Stimulated activated naive CD8-positive, alpha-beta T cell treated with anti-CD3 and anti-CD28 coated beads, Interleukin-15, Interleukin-2, amounts not matched to agents 100 ng/mL and 50 ng/mL, for 24 hours (primary cell): ENCODE data around the gene C15orf62.

Experiments used
- H3K27ac Mint-ChIP-seq: one replicate; pipeline ENCODE4 v1.8.0; 2021; ENCODE audit warnings: mild to moderate bottlenecking, mixed read lengths
- H3K27me3 Mint-ChIP-seq: one replicate; pipeline ENCODE4 v1.8.0; 2021; ENCODE audit warnings: mixed read lengths
- H3K36me3 Mint-ChIP-seq: one replicate; pipeline ENCODE4 v1.8.0; 2021; ENCODE audit warnings: low read depth, mixed read lengths
- H3K4me1 Mint-ChIP-seq: one replicate; pipeline ENCODE4 v1.8.0; 2021; ENCODE audit warnings: low read depth, mixed read lengths
- H3K4me3 Mint-ChIP-seq: one replicate; pipeline ENCODE4 v1.8.0; 2021; ENCODE audit warnings: mild to moderate bottlenecking, mixed read lengths
- H3K9me3 Mint-ChIP-seq: one replicate; pipeline ENCODE4 v1.8.0; 2021; ENCODE audit warnings: mixed read lengths

C15orf62 gene

DNA sequence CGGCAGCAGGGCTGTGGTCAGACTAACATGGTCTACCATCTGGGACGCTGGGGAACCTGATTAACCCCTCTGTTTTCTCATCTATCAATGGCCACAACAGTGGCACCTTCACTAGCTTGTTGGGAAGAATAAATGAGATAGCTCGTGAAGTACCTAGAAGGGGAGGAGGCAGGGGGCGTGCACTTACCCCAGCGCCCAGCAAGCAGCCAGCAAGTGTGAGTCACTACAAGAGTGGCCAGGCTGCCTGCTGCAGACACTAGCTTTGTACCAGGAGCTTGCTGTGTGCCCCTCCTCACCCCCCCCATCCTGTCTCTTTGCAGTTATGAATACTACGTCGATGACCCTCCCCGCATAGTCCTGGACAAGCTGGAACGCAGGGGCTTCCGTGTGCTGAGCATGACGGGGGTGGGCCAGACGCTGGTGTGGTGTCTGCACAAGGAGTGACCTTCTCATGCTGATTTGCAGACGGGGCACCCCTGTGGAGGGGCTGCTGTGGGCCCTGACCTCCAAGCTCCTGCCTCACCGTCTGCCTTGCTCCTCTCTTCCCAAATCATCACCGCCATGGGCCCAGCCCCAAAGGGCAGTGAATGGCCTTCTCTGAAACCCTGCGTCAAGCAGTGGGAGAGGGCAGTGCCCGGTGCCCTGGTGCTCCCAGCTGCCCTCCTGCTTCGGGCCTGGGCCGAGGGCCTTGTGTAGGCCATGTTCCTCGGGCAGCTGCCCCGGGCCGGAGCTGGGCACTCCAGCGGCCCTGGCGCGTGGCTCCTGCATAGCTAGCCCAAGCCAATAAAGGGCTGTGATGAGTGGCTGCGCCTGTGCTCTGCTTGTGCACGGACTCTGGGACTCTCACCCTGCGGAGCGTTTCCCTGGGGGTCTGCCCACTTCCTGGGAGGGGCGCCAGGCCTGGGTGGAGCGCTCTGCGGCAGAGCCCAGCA is 2.6 kb upstream of the C15orf62 start:
- Mint-ChIP-seq H3K4me3 (no peak overlapping the region), H3K36me3 (peaks cover 6% of the 10 kb centered on the region), H3K27me3 (no peaks in the 10 kb centered on the region), H3K4me1 (peaks cover 60% of the 10 kb centered on the region), H3K27ac (no peak overlapping the region), H3K9me3 (no peaks in the 10 kb centered on the region)

DNA sequence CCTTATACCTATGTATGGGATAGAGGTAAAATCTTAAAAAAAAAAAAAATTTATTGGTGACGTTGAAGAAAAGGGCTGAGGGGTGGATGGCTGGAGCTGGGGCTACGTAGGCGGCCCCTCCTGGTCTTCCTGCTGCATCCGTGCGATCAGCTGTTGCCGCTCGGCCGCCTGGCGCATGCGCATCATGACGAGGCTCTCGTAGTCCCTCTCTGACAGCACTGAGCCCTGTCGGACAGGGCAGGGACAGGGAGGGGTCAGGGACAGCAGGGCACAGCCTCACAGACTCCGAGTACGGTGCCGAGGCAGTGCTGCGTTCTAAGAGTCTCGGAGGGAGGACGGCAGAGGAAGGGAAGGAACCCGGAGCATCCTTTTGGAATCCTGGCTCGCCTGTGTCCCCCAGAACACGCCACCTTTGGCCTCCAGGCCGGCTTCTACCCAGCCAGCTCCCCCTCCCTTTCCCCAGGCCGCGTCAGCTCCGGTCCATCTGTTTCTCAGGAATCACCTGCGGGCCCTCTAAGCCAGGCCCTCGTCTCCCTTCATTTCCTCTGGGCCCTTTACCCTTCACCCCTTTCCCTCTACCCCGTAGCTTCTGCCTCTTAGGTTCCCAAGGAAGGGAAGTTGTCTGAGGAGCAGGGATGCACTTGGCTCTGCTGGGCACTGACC is 1.8 kb upstream of the C15orf62 start:
- H3K4me3 Mint-ChIP-seq, result no peak overlapping the region
- peaks cover 6% of the 10 kb centered on the region for H3K36me3 Mint-ChIP-seq
- no peaks in the 10 kb centered on the region for H3K27me3 Mint-ChIP-seq
- H3K27ac Mint-ChIP-seq, result no peak overlapping the region
- H3K9me3 Mint-ChIP-seq, result no peaks in the 10 kb centered on the region
- peaks cover 57% of the 10 kb centered on the region for H3K4me1 Mint-ChIP-seq

GRCh38 chr15:40768521-40769273 is 1.1 kb upstream of the C15orf62 start:
- peak overlapping the region; percentile 63 for H3K4me3 Mint-ChIP-seq
- peaks cover 50% of the 10 kb centered on the region for H3K4me1 Mint-ChIP-seq
- no peaks in the 10 kb centered on the region for H3K9me3 Mint-ChIP-seq
- H3K27ac Mint-ChIP-seq, result peak overlapping the region; percentile 91
- H3K36me3 Mint-ChIP-seq, result peaks cover 10% of the 10 kb centered on the region
- no peaks in the 10 kb centered on the region for H3K27me3 Mint-ChIP-seq

DNA sequence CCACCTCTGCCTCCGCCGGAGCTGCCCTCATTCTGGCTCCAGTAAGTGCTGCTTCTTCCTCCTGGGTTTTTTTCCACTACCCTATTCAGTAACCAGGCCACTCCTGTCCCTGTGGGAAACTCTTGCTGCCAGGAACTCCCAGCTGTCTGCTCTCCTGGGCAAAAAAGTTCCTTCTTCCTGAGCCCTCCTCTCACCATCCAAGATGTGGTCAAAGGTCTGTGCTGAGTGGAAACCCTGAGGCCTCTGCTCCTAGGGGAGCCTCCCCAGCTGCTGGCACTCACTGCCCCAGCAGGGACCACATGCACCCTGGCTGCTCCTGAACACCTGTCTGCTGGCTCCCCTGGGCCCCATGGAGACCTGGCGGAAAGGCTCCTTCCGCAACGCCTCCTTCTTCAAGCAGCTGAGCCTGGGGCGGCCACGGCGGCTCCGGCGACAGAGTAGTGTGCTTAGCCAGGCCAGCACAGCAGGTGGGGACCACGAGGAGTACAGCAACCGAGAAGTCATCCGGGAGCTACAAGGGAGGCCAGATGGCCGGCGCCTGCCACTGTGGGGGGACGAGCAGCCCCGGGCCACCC is 454 bp downstream of the C15orf62 start:
- H3K36me3 Mint-ChIP-seq, result peaks cover 21% of the 10 kb centered on the region
- H3K27me3 Mint-ChIP-seq, result no peaks in the 10 kb centered on the region
- peaks cover 39% of the 10 kb centered on the region for H3K4me1 Mint-ChIP-seq
- peak overlapping the region; percentile 63 for H3K4me3 Mint-ChIP-seq
- H3K9me3 Mint-ChIP-seq, result no peaks in the 10 kb centered on the region
- H3K27ac Mint-ChIP-seq, result peak overlapping the region; percentile 91

DNA sequence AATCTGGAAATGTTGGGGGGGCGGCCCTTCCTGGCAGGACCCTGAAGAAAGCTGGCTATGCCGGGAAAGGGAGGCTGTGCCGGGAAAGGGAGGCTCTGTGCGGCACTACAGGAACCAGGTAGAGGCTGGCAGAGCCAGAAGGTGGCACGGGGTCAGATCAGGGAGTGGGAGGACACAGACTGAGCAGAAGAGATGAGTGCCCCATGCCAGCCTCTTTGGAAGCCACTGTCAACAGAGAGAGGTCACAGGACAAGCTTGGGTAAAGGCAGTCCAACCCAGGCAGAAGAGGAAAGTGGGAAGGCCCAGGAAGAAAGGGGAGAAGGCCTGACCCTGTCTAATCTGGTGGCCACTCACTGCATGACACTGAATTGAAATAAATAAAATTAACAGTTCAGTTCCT is 1.5 kb downstream of the C15orf62 start:
- no peaks in the 10 kb centered on the region for H3K9me3 Mint-ChIP-seq
- no peak overlapping the region for H3K27ac Mint-ChIP-seq
- H3K36me3 Mint-ChIP-seq, result peaks cover 21% of the 10 kb centered on the region
- no peaks in the 10 kb centered on the region for H3K27me3 Mint-ChIP-seq
- no peak overlapping the region for H3K4me3 Mint-ChIP-seq
- H3K4me1 Mint-ChIP-seq, result peaks cover 29% of the 10 kb centered on the region

DNA sequence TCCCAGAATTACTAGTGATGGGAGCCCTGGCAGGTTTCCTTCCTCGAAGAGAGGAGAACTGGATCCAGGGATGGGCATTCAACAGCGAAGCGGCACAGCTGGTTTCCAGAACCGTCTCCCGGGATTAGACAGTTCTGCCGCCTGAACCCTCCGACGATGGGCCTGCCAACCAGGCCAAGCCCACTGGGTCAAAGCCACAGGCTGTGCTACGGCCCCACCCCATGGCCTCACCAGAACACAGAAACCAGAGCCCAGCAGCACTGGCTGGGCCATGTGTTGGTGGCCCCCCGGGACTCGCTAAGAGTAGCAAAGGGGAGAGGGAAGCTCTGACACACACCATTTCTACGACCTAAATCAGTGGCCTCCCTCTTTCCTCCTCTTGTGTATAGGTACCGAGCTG is 2.2 kb downstream of the C15orf62 start:
- no peak overlapping the region for H3K4me3 Mint-ChIP-seq
- peaks cover 29% of the 10 kb centered on the region for H3K36me3 Mint-ChIP-seq
- H3K27me3 Mint-ChIP-seq, result no peaks in the 10 kb centered on the region
- peaks cover 34% of the 10 kb centered on the region for H3K4me1 Mint-ChIP-seq
- H3K9me3 Mint-ChIP-seq, result no peaks in the 10 kb centered on the region
- no peak overlapping the region for H3K27ac Mint-ChIP-seq

DNA sequence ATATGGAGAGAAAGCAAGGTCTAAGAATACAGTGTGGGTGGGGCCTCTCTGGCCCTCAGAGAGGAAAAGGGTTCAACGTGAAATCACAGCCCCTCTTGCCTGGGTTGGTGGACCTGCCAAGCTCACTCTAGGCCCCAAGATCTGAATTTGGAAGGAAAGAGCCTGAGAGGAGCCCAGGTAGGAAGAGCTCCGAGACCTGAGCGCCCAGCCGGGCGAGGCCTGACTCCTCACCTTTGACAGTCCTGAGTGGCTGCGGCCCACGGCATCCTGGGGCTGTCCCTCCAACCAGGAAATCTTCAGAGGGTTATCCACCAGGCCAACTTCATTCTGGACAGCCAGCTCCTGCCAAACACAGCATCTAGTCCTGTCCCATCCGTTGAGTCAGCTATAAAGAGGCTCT is 3.7 kb downstream of the C15orf62 start:
- Mint-ChIP-seq H3K9me3 (no peaks in the 10 kb centered on the region), H3K36me3 (peaks cover 27% of the 10 kb centered on the region), H3K4me3 (no peak overlapping the region), H3K4me1 (peaks cover 33% of the 10 kb centered on the region), H3K27me3 (no peaks in the 10 kb centered on the region), H3K27ac (no peak overlapping the region)

DNA sequence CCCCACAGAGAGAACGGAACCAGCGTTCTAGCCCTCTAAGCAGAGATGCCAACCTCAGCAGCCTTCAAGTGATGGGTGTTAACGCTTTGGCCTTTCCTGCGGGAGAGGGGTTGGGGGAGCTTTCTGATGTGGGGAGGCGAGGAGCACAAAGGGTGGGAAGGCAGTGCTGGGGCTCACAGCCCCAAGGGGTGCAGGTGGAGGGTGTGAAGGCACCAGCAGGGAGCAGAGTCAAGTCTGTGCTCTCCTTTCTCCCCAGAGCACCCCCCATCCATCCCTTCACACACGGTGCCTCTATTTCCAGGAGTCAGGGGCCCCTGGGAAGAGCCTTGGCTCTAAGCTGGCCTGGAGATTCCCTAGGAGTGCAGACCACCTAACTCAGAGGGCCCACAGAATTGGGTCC is 4.1 kb downstream of the C15orf62 start:
- Mint-ChIP-seq H3K9me3 (no peaks in the 10 kb centered on the region), H3K27me3 (no peaks in the 10 kb centered on the region), H3K27ac (no peak overlapping the region), H3K36me3 (peaks cover 28% of the 10 kb centered on the region), H3K4me1 (peaks cover 29% of the 10 kb centered on the region), H3K4me3 (no peak overlapping the region)

- Mint-ChIP-seq H3K4me3 (no peak overlapping the region), H3K36me3 (peaks cover 35% of the 10 kb centered on the region), H3K27me3 (no peaks in the 10 kb centered on the region), H3K27ac (no peak overlapping the region), H3K4me1 (peaks cover 18% of the 10 kb centered on the region), H3K9me3 (no peaks in the 10 kb centered on the region)
Observed at GRCh38 chr15:40775007-40775406, 5.2 kb downstream of the C15orf62 start.

DNA sequence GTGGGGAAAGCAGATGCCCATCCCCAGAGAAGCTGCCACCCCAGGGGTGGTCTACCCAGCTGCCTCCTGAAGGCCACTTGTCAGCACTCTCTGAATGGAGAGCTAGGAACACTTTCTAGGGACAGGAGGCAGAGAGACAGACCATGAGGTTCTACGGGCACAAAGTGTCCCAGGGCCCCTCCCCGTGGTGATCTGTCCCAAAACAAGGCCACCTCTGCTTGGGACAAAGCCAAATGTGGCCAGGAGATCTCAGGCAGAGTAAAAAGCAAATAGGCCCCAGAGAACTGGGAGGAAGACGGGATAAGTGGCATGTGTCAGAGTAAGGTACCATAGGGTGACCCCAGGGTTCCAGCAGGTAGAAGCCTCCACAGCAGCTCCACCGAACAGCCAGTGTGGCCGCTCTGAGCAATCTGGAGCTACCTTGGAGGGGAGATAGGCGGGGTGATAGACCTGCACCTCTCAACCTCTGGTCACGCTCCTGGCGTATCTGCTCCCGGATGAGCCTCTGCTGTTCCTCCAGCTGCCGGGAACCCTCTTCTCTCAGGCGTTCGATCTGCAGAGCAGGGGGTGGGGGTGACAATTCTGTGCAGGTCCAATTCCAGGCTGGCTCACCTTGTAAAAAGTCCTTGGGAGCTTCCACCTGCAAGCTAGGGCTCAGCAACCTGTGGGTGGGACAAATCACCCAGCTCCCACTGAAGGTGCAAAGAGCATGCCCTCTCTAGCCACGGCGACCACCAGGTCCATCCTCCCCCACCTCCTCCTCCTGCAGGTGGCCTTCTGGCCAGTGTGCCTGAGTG is 6.2 kb downstream of the C15orf62 start:
- Mint-ChIP-seq H3K27me3 (no peaks in the 10 kb centered on the region), H3K36me3 (peaks cover 39% of the 10 kb centered on the region), H3K27ac (no peak overlapping the region), H3K9me3 (no peaks in the 10 kb centered on the region), H3K4me3 (no peak overlapping the region), H3K4me1 (peaks cover 9% of the 10 kb centered on the region)

- peaks cover 9% of the 10 kb centered on the region for H3K4me1 Mint-ChIP-seq
- H3K9me3 Mint-ChIP-seq, result no peaks in the 10 kb centered on the region
- peak overlapping the region; percentile 46 for H3K27ac Mint-ChIP-seq
- H3K27me3 Mint-ChIP-seq, result no peaks in the 10 kb centered on the region
- H3K36me3 Mint-ChIP-seq, result peaks cover 39% of the 10 kb centered on the region
- no peak overlapping the region for H3K4me3 Mint-ChIP-seq
Observed at GRCh38 chr15:40776537-40777141, 6.9 kb downstream of the C15orf62 start.

- H3K27ac Mint-ChIP-seq, result no peak overlapping the region
- peaks cover 17% of the 10 kb centered on the region for H3K4me1 Mint-ChIP-seq
- no peaks in the 10 kb centered on the region for H3K9me3 Mint-ChIP-seq
- no peaks in the 10 kb centered on the region for H3K27me3 Mint-ChIP-seq
- peaks cover 17% of the 10 kb centered on the region for H3K36me3 Mint-ChIP-seq
- H3K4me3 Mint-ChIP-seq, result no peak overlapping the region
Observed at GRCh38 chr15:40782609-40783227, 12.9 kb downstream of the C15orf62 start.

GRCh38 chr15:40785164-40785563 is 15.4 kb downstream of the C15orf62 start:
- H3K4me1 Mint-ChIP-seq, result peaks cover 29% of the 10 kb centered on the region
- H3K4me3 Mint-ChIP-seq, result no peak overlapping the region
- H3K9me3 Mint-ChIP-seq, result no peaks in the 10 kb centered on the region
- H3K27ac Mint-ChIP-seq, result no peak overlapping the region
- H3K27me3 Mint-ChIP-seq, result no peaks in the 10 kb centered on the region
- peaks cover 6% of the 10 kb centered on the region for H3K36me3 Mint-ChIP-seq
